Activated CD4-positive, alpha-beta T cell treated with anti-CD3 and anti-CD28 coated beads, Interleukin-2, amount 50 U/mL, for 4 hours (primary cell): ENCODE results near the gene SCNN1A.

ENCODE experiments used
- DNase-seq, 2 experiments: peaks; one replicate each; pipeline ENCODE4 v3.0.0-alpha.2; 2020

The SCNN1A gene

GRCh38 chr12:6315704-6316597 lies 59.4 kb downstream of the SCNN1A start:
- DNase-seq = no peak

DNA sequence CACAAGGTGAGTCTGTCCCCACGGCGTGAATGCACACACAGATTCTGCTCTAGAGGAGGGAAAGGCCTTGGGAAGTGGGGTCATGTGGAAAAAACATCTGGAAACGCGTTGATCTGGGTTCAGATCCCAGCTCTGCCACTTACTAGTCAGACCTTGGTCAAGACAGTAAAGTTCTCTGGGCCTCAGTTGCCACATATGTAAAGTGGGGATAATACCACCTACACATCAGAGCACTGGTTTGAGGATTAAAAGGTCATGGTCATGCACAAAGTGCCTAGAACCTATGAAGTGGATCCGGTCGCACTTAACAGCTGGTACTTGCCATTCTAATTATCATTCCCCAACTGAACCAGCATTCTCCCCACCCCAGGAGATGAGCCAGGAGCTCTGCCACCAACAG lies 60.2 kb downstream of the SCNN1A start:
- DNase-seq = no peak

DNA sequence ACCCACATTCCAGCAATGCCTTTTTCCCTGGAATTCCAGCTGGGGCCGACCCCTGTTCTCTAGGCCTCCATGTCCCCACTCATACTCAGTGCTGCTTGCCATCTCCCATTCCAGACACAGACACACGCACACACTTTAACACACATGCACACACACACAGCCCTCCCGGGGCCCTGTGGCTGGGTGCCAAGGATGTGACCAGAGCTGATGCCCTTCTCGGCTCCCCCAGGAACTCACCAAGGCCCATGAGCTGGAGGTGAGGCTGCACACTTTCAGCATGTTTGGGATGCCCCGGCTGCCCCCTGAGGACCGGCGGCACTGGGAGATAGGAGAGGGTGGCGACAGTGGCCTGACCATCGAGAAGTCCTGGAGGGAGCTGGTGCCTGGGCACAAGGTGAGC lies 60.6 kb downstream of the SCNN1A start:
- no peak for DNase-seq

DNA sequence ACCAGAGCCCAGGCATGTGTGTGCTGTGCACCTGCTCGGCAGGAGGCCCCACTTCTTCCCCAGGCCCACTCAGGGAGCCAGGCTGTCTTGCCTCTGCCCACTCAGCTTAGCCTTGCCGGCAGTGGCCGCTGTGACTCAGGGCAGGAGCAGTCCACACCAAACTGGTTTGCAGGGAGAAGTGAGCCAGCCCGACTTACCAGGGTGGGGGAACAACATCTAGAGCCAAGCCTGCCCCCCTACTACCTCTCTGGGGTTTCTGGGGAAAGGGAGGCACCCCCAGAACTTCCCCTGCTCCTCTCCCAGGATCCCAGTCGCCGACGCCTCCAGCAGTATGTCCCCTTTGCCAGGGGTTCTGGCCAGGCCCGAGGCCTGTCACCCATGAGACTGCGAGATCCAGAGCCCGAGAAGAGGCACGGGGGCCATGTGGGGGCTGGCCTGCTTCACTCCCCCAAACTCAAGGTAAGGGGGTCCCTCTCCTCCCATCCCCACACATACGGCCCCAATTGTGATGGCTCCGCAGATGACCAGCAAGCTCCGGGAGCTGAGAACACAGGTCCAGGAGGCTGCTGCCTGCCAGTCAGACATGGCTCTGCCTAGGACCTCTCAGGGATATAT lies 61.9 kb downstream of the SCNN1A start:
- DNase-seq = no peak

- no peak for DNase-seq
These were observed 62.6 kb downstream of the SCNN1A start for GRCh38 chr12:6312529-6313325.

DNA sequence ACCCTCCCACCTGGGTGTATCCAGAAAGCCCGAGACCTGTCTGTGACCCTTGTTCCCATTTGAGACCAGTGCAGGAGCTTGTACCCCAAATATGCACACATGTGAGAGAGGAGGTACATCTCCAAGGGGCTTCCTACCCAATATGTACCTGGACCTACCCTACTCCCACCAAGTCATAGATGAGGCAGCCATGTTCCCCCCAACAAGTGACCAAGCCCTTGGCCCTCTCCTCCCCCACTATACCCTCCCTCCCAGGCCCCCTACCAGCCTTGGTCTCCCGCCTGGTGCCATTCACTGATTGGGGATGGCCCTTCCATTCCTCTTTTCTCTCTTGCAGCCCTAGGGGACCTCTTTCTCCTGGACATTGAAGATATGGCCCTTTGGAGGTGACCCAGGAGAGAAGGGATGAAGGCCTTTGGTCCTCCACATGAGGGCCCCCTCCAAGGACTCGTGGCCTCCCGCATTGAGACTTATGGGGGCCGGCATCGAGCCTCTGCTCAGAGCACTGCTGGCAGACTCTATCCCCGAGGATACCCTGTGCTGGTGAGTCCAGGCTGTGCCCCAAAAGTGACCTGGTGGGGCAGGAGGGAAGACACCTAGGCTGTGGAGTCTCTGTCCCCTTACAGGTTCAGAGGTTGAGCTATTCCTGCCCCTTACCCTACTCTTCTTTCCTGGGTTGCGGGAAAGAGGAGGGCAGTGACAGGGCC lies 63.4 kb downstream of the SCNN1A start:
- no peak for DNase-seq

GRCh38 chr12:6310771-6311610 lies 64.4 kb downstream of the SCNN1A start:
- DNase-seq = no peak

- DNase-seq = no peak
These were observed 67.8 kb downstream of the SCNN1A start for GRCh38 chr12:6307529-6307928.

- no peak for DNase-seq
These were observed 68.7 kb downstream of the SCNN1A start for GRCh38 chr12:6306599-6307220.

- DNase-seq = no peak
These were observed 69.2 kb downstream of the SCNN1A start for GRCh38 chr12:6306151-6306550.

DNA sequence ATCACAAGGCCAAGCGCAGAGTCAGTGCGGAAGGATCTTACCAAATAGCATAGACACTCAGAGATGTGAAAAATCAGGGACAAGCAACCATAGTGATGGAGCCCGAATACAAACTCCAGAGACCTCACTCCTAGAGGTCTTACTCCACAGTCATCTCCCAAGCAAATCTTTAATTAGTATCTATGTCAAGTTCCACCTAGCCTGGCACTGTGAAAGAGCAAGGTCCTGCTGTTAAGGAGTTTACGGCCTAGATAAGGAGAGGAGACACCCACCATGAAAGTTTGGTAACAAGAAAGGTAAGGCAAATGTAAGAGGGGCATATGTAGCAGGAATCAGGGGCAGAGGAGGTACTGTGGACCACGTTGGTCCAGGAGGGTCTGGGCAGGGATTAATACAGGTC lies 72.3 kb downstream of the SCNN1A start:
- no peak for DNase-seq

- no peak for DNase-seq
These were observed 72.7 kb downstream of the SCNN1A start for GRCh38 chr12:6302621-6303020.

GRCh38 chr12:6301721-6302120 lies 73.6 kb downstream of the SCNN1A start:
- no peak for DNase-seq

DNA sequence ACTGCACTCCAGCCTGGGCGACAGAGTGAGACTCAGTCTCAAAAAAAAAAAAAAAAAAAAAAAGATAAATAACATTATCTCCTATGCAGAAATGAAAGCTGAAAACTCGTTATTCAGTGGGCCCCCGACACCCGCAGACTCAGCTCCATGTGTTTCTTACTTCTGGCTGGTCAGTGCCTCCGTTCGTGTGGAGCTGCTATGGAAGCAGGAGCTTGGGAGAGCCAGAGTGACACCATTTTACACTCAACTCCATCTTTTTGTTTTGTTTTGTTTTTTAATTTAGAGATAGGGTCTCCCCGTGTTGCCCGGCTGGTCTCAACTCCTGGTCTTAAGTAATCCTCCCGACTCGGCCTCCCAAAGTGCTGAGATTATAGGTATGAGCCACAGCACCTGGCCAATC lies 78.2 kb downstream of the SCNN1A start:
- no peak for DNase-seq
